ENCODE data around the gene MAGI2. TPM values are rescaled to one million over a fixed set of nuclear protein-coding genes. Genes with fewer than 3 reads are reported as not detected.

The MAGI2 gene
- polyA plus RNA-seq, 3 donors = 0.03 to 0.11 TPM; not detected in 1

DNA sequence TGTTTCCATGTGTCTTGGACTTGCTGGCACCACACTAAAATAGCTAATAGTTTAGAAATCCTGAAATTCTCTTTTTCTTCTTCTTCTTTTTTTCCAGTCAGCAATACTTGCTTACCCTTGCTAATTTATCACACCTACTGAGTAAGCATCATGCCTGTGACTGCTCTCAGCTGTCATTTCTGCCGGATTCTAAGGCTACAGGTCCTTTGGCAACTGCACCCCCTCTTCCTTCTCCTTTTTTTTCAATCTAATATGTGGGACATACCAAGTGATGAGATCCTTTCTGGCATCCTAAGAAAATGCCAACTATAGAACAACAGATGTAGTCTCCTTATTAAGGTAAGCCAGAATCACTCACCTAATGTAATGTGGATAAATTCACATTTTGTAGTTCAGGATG, 444.7 kb downstream of the MAGI2 start:
- Histone ChIP-seq H3K4me1 (ENCODE audit: control insufficient read depth in 1 of 2, insufficient read depth in 2 of 2, low read length in 2 of 2) (no peaks in the 10 kb centered on the region), H3K36me3 (replicated peaks in 1 of 2; ENCODE audit: control insufficient read depth in 1 of 2, insufficient read depth in 2 of 2, low read length in 2 of 2) (no peaks in the 10 kb centered on the region), H3K9me3 (replicated peaks in 1 of 2; ENCODE audit: control insufficient read depth in 1 of 2, insufficient read depth in 1 of 2, low read length in 2 of 2) (peaks cover 0 to 4% of the 10 kb centered on the region in 2 donors), H3K4me2 (replicated peaks; ENCODE audit: extremely low read depth, low read length, poor library complexity, severe bottlenecking) (no peak overlapping the region), H3K27ac (ENCODE audit: low read depth in 1 of 2, low read length in 2 of 2) (no peak overlapping the region), H4K20me1 (ENCODE audit: insufficient read depth, low read length) (no peaks in the 10 kb centered on the region), H2AFZ (ENCODE audit: insufficient read depth, low read depth, low read length, poor library complexity, severe bottlenecking) (no peak overlapping the region), H3K79me2 (ENCODE audit: insufficient read depth, low read length) (no peaks in the 10 kb centered on the region), H3K9ac (ENCODE audit: insufficient read depth, low read length, poor library complexity, severe bottlenecking) (no peak overlapping the region), H3K27me3 (ENCODE audit: control insufficient read depth in 2 of 2, insufficient read depth in 2 of 2, low read length in 2 of 2) (no peaks in the 10 kb centered on the region), H3K4me3 (replicated peaks in 1 of 3; ENCODE audit: low read depth in 2 of 3, low read length in 3 of 3) (no peak overlapping the region)
- no CpG with 5 or more reads among the region's 1 CpG for WGBS (ENCODE audit: insufficient coverage)
- intact Hi-C loops (cut with micrococcal nuclease) = no loop called here
- H3K36me3 Mint-ChIP-seq = no peaks in the 10 kb centered on the region
- TF ChIP-seq, protein P1, sequence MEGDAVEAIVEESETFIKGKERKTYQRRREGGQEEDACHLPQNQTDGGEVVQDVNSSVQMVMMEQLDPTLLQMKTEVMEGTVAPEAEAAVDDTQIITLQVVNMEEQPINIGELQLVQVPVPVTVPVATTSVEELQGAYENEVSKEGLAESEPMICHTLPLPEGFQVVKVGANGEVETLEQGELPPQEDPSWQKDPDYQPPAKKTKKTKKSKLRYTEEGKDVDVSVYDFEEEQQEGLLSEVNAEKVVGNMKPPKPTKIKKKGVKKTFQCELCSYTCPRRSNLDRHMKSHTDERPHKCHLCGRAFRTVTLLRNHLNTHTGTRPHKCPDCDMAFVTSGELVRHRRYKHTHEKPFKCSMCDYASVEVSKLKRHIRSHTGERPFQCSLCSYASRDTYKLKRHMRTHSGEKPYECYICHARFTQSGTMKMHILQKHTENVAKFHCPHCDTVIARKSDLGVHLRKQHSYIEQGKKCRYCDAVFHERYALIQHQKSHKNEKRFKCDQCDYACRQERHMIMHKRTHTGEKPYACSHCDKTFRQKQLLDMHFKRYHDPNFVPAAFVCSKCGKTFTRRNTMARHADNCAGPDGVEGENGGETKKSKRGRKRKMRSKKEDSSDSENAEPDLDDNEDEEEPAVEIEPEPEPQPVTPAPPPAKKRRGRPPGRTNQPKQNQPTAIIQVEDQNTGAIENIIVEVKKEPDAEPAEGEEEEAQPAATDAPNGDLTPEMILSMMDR (IDR thresholded peaks at IDR 0.05) = no peak
- H3K9me3 Mint-ChIP-seq = peaks cover 2 to 9% (median 3%) of the 10 kb centered on the region in 7 donors
- no peak overlapping the region for H3K27ac Mint-ChIP-seq
- peaks cover 0 to 1% (median 0%) of the 10 kb centered on the region in 3 donors for H3K27me3 Mint-ChIP-seq (ENCODE audit: low read depth in 3 of 3)
- H3K4me3 Mint-ChIP-seq = no peak overlapping the region
- H3K4me1 Mint-ChIP-seq = no peaks in the 10 kb centered on the region
- DNase-seq = no peak

DNA sequence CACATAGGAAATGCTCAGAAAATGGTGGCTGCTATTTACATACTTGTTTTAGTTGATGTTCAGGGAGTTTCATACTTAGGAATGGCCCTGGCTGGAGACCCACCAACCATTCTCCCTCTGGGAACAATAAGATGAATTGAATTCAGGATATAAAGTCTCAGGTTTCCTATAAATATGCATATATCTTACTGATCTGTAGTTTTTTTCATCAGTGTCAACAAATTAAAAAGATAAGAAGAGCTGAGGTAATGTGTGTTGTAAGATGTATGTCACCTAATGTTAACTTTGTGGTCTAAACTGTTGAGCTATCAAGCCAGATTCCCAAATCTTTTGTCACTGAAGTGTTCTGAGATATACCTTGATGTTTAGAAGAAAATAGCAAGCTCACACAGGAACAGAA, 457.5 kb downstream of the MAGI2 start:
- TF ChIP-seq, protein P1 (IDR thresholded peaks at IDR 0.05) = no peak
- intact Hi-C loops (cut with micrococcal nuclease) = no loop called here
- Histone ChIP-seq H3K27ac (ENCODE audit: low read depth in 1 of 2, low read length in 2 of 2) (no peak overlapping the region), H2AFZ (ENCODE audit: insufficient read depth, low read depth, low read length, poor library complexity, severe bottlenecking) (no peak overlapping the region), H3K4me3 (replicated peaks in 1 of 3; ENCODE audit: low read depth in 2 of 3, low read length in 3 of 3) (no peak overlapping the region), H4K20me1 (ENCODE audit: insufficient read depth, low read length) (no peaks in the 10 kb centered on the region), H3K79me2 (ENCODE audit: insufficient read depth, low read length) (no peaks in the 10 kb centered on the region), H3K9ac (ENCODE audit: insufficient read depth, low read length, poor library complexity, severe bottlenecking) (no peak overlapping the region), H3K4me2 (replicated peaks; ENCODE audit: extremely low read depth, low read length, poor library complexity, severe bottlenecking) (no peak overlapping the region), H3K9me3 (replicated peaks in 1 of 2; ENCODE audit: control insufficient read depth in 1 of 2, insufficient read depth in 1 of 2, low read length in 2 of 2) (peaks cover under 1 to 8% of the 10 kb centered on the region in 2 donors), H3K36me3 (replicated peaks in 1 of 2; ENCODE audit: control insufficient read depth in 1 of 2, insufficient read depth in 2 of 2, low read length in 2 of 2) (no peaks in the 10 kb centered on the region), H3K4me1 (ENCODE audit: control insufficient read depth in 1 of 2, insufficient read depth in 2 of 2, low read length in 2 of 2) (no peaks in the 10 kb centered on the region), H3K27me3 (ENCODE audit: control insufficient read depth in 2 of 2, insufficient read depth in 2 of 2, low read length in 2 of 2) (no peaks in the 10 kb centered on the region)
- no peaks in the 10 kb centered on the region for H3K4me1 Mint-ChIP-seq
- no peak for DNase-seq
- H3K4me3 Mint-ChIP-seq = no peak overlapping the region
- H3K27me3 Mint-ChIP-seq (ENCODE audit: low read depth in 3 of 3) = no peaks in the 10 kb centered on the region
- H3K9me3 Mint-ChIP-seq = peaks cover 0 to 9% (median 2%) of the 10 kb centered on the region in 7 donors
- H3K27ac Mint-ChIP-seq = no peak overlapping the region
- no peaks in the 10 kb centered on the region for H3K36me3 Mint-ChIP-seq

Data from CD14-positive monocyte (primary cell).